ENCODE results near the gene MYRIP.

MYRIP gene

GRCh38 chr3:40249168-40249567, 439.8 kb downstream of the MYRIP start:
- Histone ChIP-seq H3K4me3 (ENCODE audit: severe bottlenecking) (no peak overlapping the region), H3K36me3 (ENCODE audit: low read depth) (no peaks in the 10 kb centered on the region), H3K4me1 (ENCODE audit: insufficient read depth, poor library complexity, severe bottlenecking) (no peaks in the 10 kb centered on the region), H3K9me3 (ENCODE audit: severe bottlenecking) (no peaks in the 10 kb centered on the region), H3K27me3 (ENCODE audit: insufficient read depth, poor library complexity, severe bottlenecking) (no peaks in the 10 kb centered on the region), H3K27ac (ENCODE audit: poor library complexity, severe bottlenecking) (no peak overlapping the region)
- DNase-seq (ENCODE audit: low spot score), result no peak
- no peak for TF ChIP-seq CTCF (IDR thresholded peaks at IDR 0.05; ENCODE audit: poor library complexity, severe bottlenecking)
- no peak for ATAC-seq (ENCODE audit: low read depth)

DNA sequence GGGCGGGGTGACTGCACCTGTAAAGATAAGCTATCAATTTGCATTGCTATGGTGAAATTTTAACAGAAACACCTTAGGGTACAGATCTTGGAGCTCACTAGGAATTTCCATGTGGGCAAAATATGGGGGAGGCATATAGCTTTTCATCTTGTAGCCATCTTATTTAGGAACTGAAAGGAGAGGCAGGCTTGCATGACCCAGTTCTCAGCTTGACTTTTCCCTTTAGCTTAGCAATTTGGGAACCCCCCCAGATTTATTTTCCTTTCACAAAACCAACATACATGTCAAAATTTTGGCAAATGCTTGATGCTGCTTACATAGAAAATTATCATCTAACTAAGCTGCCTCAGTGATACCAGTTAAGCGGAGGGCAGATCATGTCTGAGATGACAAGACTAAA, 445.1 kb downstream of the MYRIP start:
- H3K36me3 ChIP-seq (ENCODE audit: low read depth), result no peaks in the 10 kb centered on the region
- H3K27me3 ChIP-seq (ENCODE audit: insufficient read depth, poor library complexity, severe bottlenecking), result no peaks in the 10 kb centered on the region
- no peak for TF ChIP-seq CTCF (IDR thresholded peaks at IDR 0.05; ENCODE audit: poor library complexity, severe bottlenecking)
- no peak overlapping the region for H3K27ac ChIP-seq (ENCODE audit: poor library complexity, severe bottlenecking)
- ATAC-seq (ENCODE audit: low read depth) (no peak), DNase-seq (ENCODE audit: low spot score) (no peak)
- H3K4me3 ChIP-seq (ENCODE audit: severe bottlenecking), result no peak overlapping the region
- H3K9me3 ChIP-seq (ENCODE audit: severe bottlenecking), result no peaks in the 10 kb centered on the region
- no peaks in the 10 kb centered on the region for H3K4me1 ChIP-seq (ENCODE audit: insufficient read depth, poor library complexity, severe bottlenecking)

- H3K27me3 ChIP-seq (ENCODE audit: insufficient read depth, poor library complexity, severe bottlenecking), result no peaks in the 10 kb centered on the region
- no peak for DNase-seq (ENCODE audit: low spot score)
- ATAC-seq (ENCODE audit: low read depth), result no peak
- H3K27ac ChIP-seq (ENCODE audit: poor library complexity, severe bottlenecking), result no peak overlapping the region
- H3K9me3 ChIP-seq (ENCODE audit: severe bottlenecking), result no peaks in the 10 kb centered on the region
- H3K4me1 ChIP-seq (ENCODE audit: insufficient read depth, poor library complexity, severe bottlenecking), result no peaks in the 10 kb centered on the region
- H3K4me3 ChIP-seq (ENCODE audit: severe bottlenecking), result no peak overlapping the region
- TF ChIP-seq CTCF (IDR thresholded peaks at IDR 0.05; ENCODE audit: poor library complexity, severe bottlenecking), result no peak
- H3K36me3 ChIP-seq (ENCODE audit: low read depth), result no peaks in the 10 kb centered on the region
Measured at GRCh38 chr3:40254891-40255290, 445.5 kb downstream of the MYRIP start.

DNA sequence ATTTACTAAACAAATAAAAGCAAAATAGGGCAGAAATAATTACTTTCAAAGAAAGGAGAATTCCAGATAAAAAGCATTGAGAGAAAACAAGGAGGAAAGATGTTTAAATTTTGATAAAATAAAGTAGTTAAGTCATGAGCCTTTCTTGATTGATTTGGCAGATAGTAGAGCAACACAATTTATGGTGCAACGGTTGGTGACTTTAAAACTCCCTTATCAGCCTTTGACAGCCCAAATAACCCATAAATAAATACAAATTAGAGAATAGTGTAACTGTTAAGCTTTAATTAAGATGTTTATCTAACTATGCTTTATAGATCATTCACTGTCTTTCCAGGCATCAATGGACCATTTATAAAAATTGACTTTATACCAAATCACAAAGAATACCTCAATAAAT, 446.1 kb downstream of the MYRIP start:
- no peaks in the 10 kb centered on the region for H3K36me3 ChIP-seq (ENCODE audit: low read depth)

DNA sequence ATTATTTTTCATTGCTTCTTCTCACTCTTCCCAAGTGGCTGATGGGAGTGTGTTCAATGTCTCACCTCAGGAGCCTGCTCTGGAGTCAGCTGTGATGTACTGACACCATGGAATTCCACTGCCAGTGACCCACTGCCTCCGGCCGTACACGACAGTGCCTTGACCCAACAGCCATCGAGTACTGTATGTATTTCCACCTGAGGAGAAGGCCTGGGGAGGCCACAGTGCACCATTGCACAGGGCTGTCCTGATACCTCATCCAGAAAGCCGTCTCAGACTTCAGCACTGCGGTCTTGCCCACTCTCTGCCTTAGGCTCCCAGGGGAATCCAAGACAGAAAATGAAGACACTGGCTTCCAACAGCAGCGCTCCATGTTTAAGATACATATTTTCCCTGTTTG, 448.7 kb downstream of the MYRIP start:
- DNase-seq (ENCODE audit: low spot score), result no peak
- no peak for TF ChIP-seq CTCF (IDR thresholded peaks at IDR 0.05; ENCODE audit: poor library complexity, severe bottlenecking)
- Histone ChIP-seq H3K27ac (ENCODE audit: poor library complexity, severe bottlenecking) (no peak overlapping the region), H3K4me3 (ENCODE audit: severe bottlenecking) (no peak overlapping the region), H3K9me3 (ENCODE audit: severe bottlenecking) (no peaks in the 10 kb centered on the region), H3K36me3 (ENCODE audit: low read depth) (no peaks in the 10 kb centered on the region), H3K27me3 (ENCODE audit: insufficient read depth, poor library complexity, severe bottlenecking) (no peaks in the 10 kb centered on the region), H3K4me1 (ENCODE audit: insufficient read depth, poor library complexity, severe bottlenecking) (no peaks in the 10 kb centered on the region)
- no peak for ATAC-seq (ENCODE audit: low read depth)

More for the DNA sequence above, 446.1 kb downstream of the MYRIP start:
- no peaks in the 10 kb centered on the region for H3K4me1 ChIP-seq (ENCODE audit: insufficient read depth, poor library complexity, severe bottlenecking)
- no peak for ATAC-seq (ENCODE audit: low read depth)
- H3K9me3 ChIP-seq (ENCODE audit: severe bottlenecking), result no peaks in the 10 kb centered on the region
- no peaks in the 10 kb centered on the region for H3K27me3 ChIP-seq (ENCODE audit: insufficient read depth, poor library complexity, severe bottlenecking)
- H3K4me3 ChIP-seq (ENCODE audit: severe bottlenecking), result no peak overlapping the region
- no peak overlapping the region for H3K27ac ChIP-seq (ENCODE audit: poor library complexity, severe bottlenecking)
- no peak for TF ChIP-seq CTCF (IDR thresholded peaks at IDR 0.05; ENCODE audit: poor library complexity, severe bottlenecking)
- DNase-seq (ENCODE audit: low spot score), result no peak
